Prostate gland (tissue), 2 donors: ENCODE data around the gene LRRC26. TPM values are rescaled to one million over a fixed set of nuclear protein-coding genes. Genes with fewer than 3 reads are reported as not detected.

Experiments
- DNase-seq: peaks from one replicate; pipeline ENCODE4 v3.0.0-alpha.2; 2019; ENCODE audit warnings: low spot score
- H3K27ac ChIP-seq, 2 donors: fragments of 200-600 bp; sonication (generic); 2 replicates each; pipeline ENCODE4 v1.5.1; 2017 to 2019
- H3K27me3 ChIP-seq: fragments of 200-600 bp; sonication (generic); replicated peaks from 2 replicates; pipeline ENCODE4 v1.5.1; 2019; ENCODE audit not compliant: insufficient read depth
- H3K36me3 ChIP-seq, 2 donors: fragments of 200-600 bp; sonication (generic); 1 replicate in 1 of 2; 2 replicates in 1 of 2; pipeline versions ENCODE4 v1.5.1 to v1.8.1; 2017 to 2019
- H3K4me1 ChIP-seq: fragments of 200-600 bp; sonication (generic); replicated peaks from 2 replicates; pipeline ENCODE4 v1.5.1; 2019
- H3K4me3 ChIP-seq, 2 donors: fragments of 200-600 bp; sonication (generic); 2 replicates each; pipeline ENCODE4 v1.5.1; 2017 to 2019
- H3K9me3 ChIP-seq: fragments of 200-600 bp; sonication (generic); 2 replicates; pipeline ENCODE4 v1.5.1; 2017
- CTCF ChIP-seq, 4 experiments: fragments of 200-600 bp in 2 of 4; fragments of 450-650 bp in 2 of 4; sonication (generic) in 2 of 4; IDR thresholded peaks; 1 replicate in 3 of 4; 2 replicates in 1 of 4; pipeline ENCODE4 v1.5.1; 2016 to 2019; ENCODE audit warnings: antibody characterized with exemption in 4 of 4, mild to moderate bottlenecking in 2 of 4, moderate library complexity in 2 of 4
- POLR2A ChIP-seq: fragments of 450-650 bp; IDR thresholded peaks from one replicate; pipeline ENCODE4 v1.6.1; 2016; ENCODE audit warnings: antibody characterized with exemption, mild to moderate bottlenecking
- POLR2AphosphoS5 ChIP-seq: sonication (generic); formaldehyde crosslinking; IDR thresholded peaks from one replicate; pipeline ENCODE4 v1.6.1; 2017; ENCODE audit warnings: antibody characterized with exemption
- WGBS: methylation state at CpG from one replicate; pipeline ENCODE4 v1.1.5; 2018; 5-methylcytosine and 5-hydroxymethylcytosine counted together
- intact Hi-C: fragments of 100-400 bp; cut with DNase I; formaldehyde crosslinking; loops from one replicate; pipeline ENCODE4 v1.14.2; 2022
- total RNA-seq, 2 donors: library from RNA; depleted of rRNA; stranded (reverse); fragments of >200 nt; gene quantifications; one replicate each; pipeline ENCODE4 v1.1.0, GENCODE V29; 2016

Gene LRRC26
- total RNA-seq, 2 donors from 2014 or later, result 183 to 582 TPM

GRCh38 chr9:137164370-137165249 lies 5.2 kb downstream of the LRRC26 start:
- peaks cover 6% of the 10 kb centered on the region for H3K27me3 ChIP-seq
- no peak overlapping the region for H3K4me3 ChIP-seq
- H3K36me3 ChIP-seq, result no peaks in the 10 kb centered on the region
- no peak overlapping the region for H3K27ac ChIP-seq
- TF ChIP-seq POLR2A, result no peak
- no peak for TF ChIP-seq CTCF (IDR thresholded peaks at IDR 0.05)
- TF ChIP-seq POLR2AphosphoS5, result no peak
- H3K4me1 ChIP-seq, result peaks cover 10% of the 10 kb centered on the region
- intact Hi-C loops, result no loop called here
- H3K9me3 ChIP-seq, result no peaks in the 10 kb centered on the region
- WGBS, result 66% methylated on average over 34 of the region's 34 CpGs
- no peak for DNase-seq

- 82% methylated on average over 22 of the region's 22 CpGs for WGBS
- H3K4me1 ChIP-seq, result peaks cover 10% of the 10 kb centered on the region
- DNase-seq, result no peak
- no peak overlapping the region for H3K4me3 ChIP-seq
- no peak overlapping the region for H3K27ac ChIP-seq
- no peaks in the 10 kb centered on the region for H3K9me3 ChIP-seq
- peaks cover 7% of the 10 kb centered on the region for H3K27me3 ChIP-seq
- intact Hi-C loops, result no loop called here
- TF ChIP-seq CTCF (IDR thresholded peaks at IDR 0.05) (no peak), POLR2AphosphoS5 (no peak), POLR2A (no peak)
- no peaks in the 10 kb centered on the region for H3K36me3 ChIP-seq
Measured at GRCh38 chr9:137163805-137164204, 6.0 kb downstream of the LRRC26 start.

- Histone ChIP-seq H3K36me3 (no peaks in the 10 kb centered on the region), H3K27ac (peak overlapping the region; percentile 38 to 68), H3K4me3 (peak overlapping the region in 1 of 2 donors; percentile 25), H3K4me1 (peaks cover 10% of the 10 kb centered on the region), H3K27me3 (peaks cover 7% of the 10 kb centered on the region), H3K9me3 (no peaks in the 10 kb centered on the region)
- intact Hi-C loops, result no loop called here
- TF ChIP-seq CTCF (IDR thresholded peaks at IDR 0.05) (no peak), POLR2AphosphoS5 (no peak), POLR2A (no peak)
- WGBS, result 25% methylated on average over 25 of the region's 26 CpGs
- DNase-seq, result peak; percentile 30
Measured at GRCh38 chr9:137163365-137163715, 6.5 kb downstream of the LRRC26 start.

GRCh38 chr9:137162505-137163364 lies 7.1 kb downstream of the LRRC26 start:
- no peaks in the 10 kb centered on the region for H3K36me3 ChIP-seq
- H3K9me3 ChIP-seq, result no peaks in the 10 kb centered on the region
- H3K27me3 ChIP-seq, result peaks cover 7% of the 10 kb centered on the region
- H3K27ac ChIP-seq, result peak overlapping the region; percentile 38 to 68
- TF ChIP-seq POLR2AphosphoS5 (no peak), POLR2A (no peak), CTCF (IDR thresholded peaks at IDR 0.05) (peak in 3 of 4 experiments; percentile 31 to 57 (median 49))
- WGBS, result 8% methylated on average over 60 of the region's 74 CpGs
- DNase-seq, result peak; percentile 71
- peak overlapping the region in 1 of 2 donors; percentile 25 for H3K4me3 ChIP-seq
- peaks cover 10% of the 10 kb centered on the region for H3K4me1 ChIP-seq
- intact Hi-C loops, result no loop called here
